Sigmoid colon (tissue), 7 donors: ENCODE results near the gene CDH24. TPM values are rescaled to one million over a fixed set of nuclear protein-coding genes. Genes with fewer than 3 reads are reported as not detected.

Experiments
- DNase-seq: peaks from one replicate; pipeline ENCODE4 v3.0.0-alpha.2; 2019
- H3K27ac ChIP-seq, 4 donors: fragments of 200-600 bp; sonication (generic); one replicate each; pipeline ENCODE4 v1.5.1; 2016 to 2019; ENCODE audit warnings: mild to moderate bottlenecking in 1 of 4
- H3K27me3 ChIP-seq, 3 donors: fragments of 200-600 bp; sonication (generic); one replicate each; pipeline ENCODE4 v1.5.1; 2019; ENCODE audit warnings: mild to moderate bottlenecking in 1 of 3
- H3K36me3 ChIP-seq, 4 donors: fragments of 200-600 bp; sonication (generic); one replicate each; pipeline ENCODE4 v1.5.1; 2016 to 2019
- H3K4me1 ChIP-seq, 4 donors: fragments of 200-600 bp; sonication (generic); one replicate each; pipeline ENCODE4 v1.5.1; 2017 to 2019
- H3K4me3 ChIP-seq, 4 donors: fragments of 200-600 bp; sonication (generic); one replicate each; pipeline ENCODE4 v1.5.1; 2017 to 2019; ENCODE audit warnings: mild to moderate bottlenecking in 2 of 4, moderate library complexity in 1 of 4
- H3K9me3 ChIP-seq, 4 donors: fragments of 200-600 bp in 3 of 4; sonication (generic) in 3 of 4; one replicate each; pipeline versions ENCODE4 v1.5.1 to v1.6.1; 2013 to 2019
- CTCF ChIP-seq, 4 experiments: fragments of 450-650 bp in 3 of 4; fragments of 200-600 bp in 1 of 4; IDR thresholded peaks; one replicate each; pipeline ENCODE4 v1.5.1; 2016 to 2019; ENCODE audit warnings: antibody characterized with exemption in 4 of 4, mild to moderate bottlenecking in 3 of 4, moderate library complexity in 2 of 4
- EP300 ChIP-seq, 4 donors: sonication (generic); formaldehyde crosslinking; IDR thresholded peaks; one replicate each; pipeline ENCODE4 v1.6.1; 2017; ENCODE audit warnings: antibody characterized with exemption in 4 of 4
- POLR2A ChIP-seq, 2 donors: fragments of 450-650 bp; IDR thresholded peaks; one replicate each; pipeline ENCODE4 v1.6.1; 2016; ENCODE audit warnings: antibody characterized with exemption in 2 of 2, mild to moderate bottlenecking in 2 of 2, moderate library complexity in 2 of 2
- POLR2AphosphoS5 ChIP-seq, 4 donors: sonication (generic); formaldehyde crosslinking; IDR thresholded peaks; one replicate each; pipeline ENCODE4 v1.6.1; 2017; ENCODE audit warnings: antibody characterized with exemption in 4 of 4
- WGBS, 2 donors: extraction: QIAGEN DNeasy Blood & Tissue Kit; methylation state at CpG; one replicate each; pipeline ENCODE4 v1.1.7; 2013; 5-methylcytosine and 5-hydroxymethylcytosine counted together
- intact Hi-C: fragments of 100-400 bp; cut with DNase I; formaldehyde crosslinking; loops from one replicate; pipeline ENCODE4 v1.15.1; 2023
- polyA plus RNA-seq, 3 donors: library from polyadenylated mRNA; stranded (reverse); fragments of 200-250 nt; gene quantifications; one replicate each; pipeline ENCODE4 v1.2.3, GENCODE V29; 2013
- total RNA-seq, 4 donors: library from RNA; depleted of rRNA; stranded (reverse); fragments of >200 nt; gene quantifications; one replicate each; pipeline ENCODE4 v1.1.0, GENCODE V29; 2016
- donor health status: healthy with polysubstance abuse.
- donor health status: Bipolar disorder and iron deficiency.
- donor health status: healthy.

Gene CDH24
- total and polyA plus RNA-seq, 7 donors: 0.46 to 7.5 (median 2.1) TPM

GRCh38 chr14:23104070-23104590 lies 46.8 kb upstream of the CDH24 start:
- Histone ChIP-seq H3K27me3 (no peaks in the 10 kb centered on the region), H3K27ac (peak overlapping the region in 1 of 4 donors; percentile 15), H3K9me3 (no peaks in the 10 kb centered on the region), H3K36me3 (peaks cover 0 to 5% (median 0%) of the 10 kb centered on the region in 4 donors), H3K4me1 (peaks cover 0 to 14% (median 10%) of the 10 kb centered on the region in 4 donors), H3K4me3 (peak overlapping the region in 1 of 4 donors; percentile 0)
- intact Hi-C loops: no loop called here
- 83 to 86% methylated on average over 6 of the region's 6 CpGs for WGBS, 2 donors
- DNase-seq: no peak
- no peak for TF ChIP-seq POLR2AphosphoS5 (IDR thresholded peaks at IDR 0.05)
- TF ChIP-seq EP300 (IDR thresholded peaks at IDR 0.05): no peak
- TF ChIP-seq CTCF (IDR thresholded peaks at IDR 0.05): no peak
- no peak for TF ChIP-seq POLR2A (IDR thresholded peaks at IDR 0.05)

- DNase-seq: no peak
- TF ChIP-seq CTCF (IDR thresholded peaks at IDR 0.05): no peak
- no peak for TF ChIP-seq POLR2A (IDR thresholded peaks at IDR 0.05)
- no peak for TF ChIP-seq EP300 (IDR thresholded peaks at IDR 0.05)
- no peak for TF ChIP-seq POLR2AphosphoS5 (IDR thresholded peaks at IDR 0.05)
- Histone ChIP-seq H3K27ac (no peak overlapping the region), H3K9me3 (no peaks in the 10 kb centered on the region), H3K36me3 (peaks cover 0 to 10% (median 3%) of the 10 kb centered on the region in 4 donors), H3K4me1 (peaks cover 0 to 14% (median 10%) of the 10 kb centered on the region in 4 donors), H3K27me3 (no peaks in the 10 kb centered on the region), H3K4me3 (no peak overlapping the region)
- intact Hi-C loops: no loop called here
- WGBS, 2 donors: 93% methylated on average over 4 of the region's 4 CpGs
Measured at GRCh38 chr14:23103581-23103980, 46.3 kb upstream of the CDH24 start.

- H3K4me3 ChIP-seq: no peak overlapping the region
- H3K9me3 ChIP-seq: no peaks in the 10 kb centered on the region
- no peaks in the 10 kb centered on the region for H3K27me3 ChIP-seq
- peaks cover 0 to 18% (median 9%) of the 10 kb centered on the region in 4 donors for H3K36me3 ChIP-seq
- H3K27ac ChIP-seq: no peak overlapping the region
- intact Hi-C loops: no loop called here
- WGBS, 2 donors: 91 to 92% methylated on average over 2 of the region's 2 CpGs
- TF ChIP-seq CTCF (IDR thresholded peaks at IDR 0.05) (no peak), EP300 (IDR thresholded peaks at IDR 0.05) (no peak), POLR2A (IDR thresholded peaks at IDR 0.05) (no peak), POLR2AphosphoS5 (IDR thresholded peaks at IDR 0.05) (no peak)
- peaks cover 0 to 15% (median 11%) of the 10 kb centered on the region in 4 donors for H3K4me1 ChIP-seq
- DNase-seq: peak; percentile 45
Measured at GRCh38 chr14:23102801-23103200, 45.5 kb upstream of the CDH24 start.

- Histone ChIP-seq H3K4me3 (no peak overlapping the region), H3K27me3 (no peaks in the 10 kb centered on the region), H3K4me1 (peaks cover 0 to 22% (median 18%) of the 10 kb centered on the region in 4 donors), H3K27ac (no peak overlapping the region), H3K9me3 (no peaks in the 10 kb centered on the region), H3K36me3 (peaks cover 0 to 21% (median 12%) of the 10 kb centered on the region in 4 donors)
- 84 to 86% methylated on average over 10 of the region's 10 CpGs for WGBS, 2 donors
- DNase-seq: no peak
- intact Hi-C loops: no loop called here
- TF ChIP-seq POLR2AphosphoS5 (IDR thresholded peaks at IDR 0.05): no peak
- no peak for TF ChIP-seq CTCF (IDR thresholded peaks at IDR 0.05)
- TF ChIP-seq EP300 (IDR thresholded peaks at IDR 0.05): no peak
- no peak for TF ChIP-seq POLR2A (IDR thresholded peaks at IDR 0.05)
Measured at GRCh38 chr14:23101986-23102625, 44.8 kb upstream of the CDH24 start.
